IMR-90 (cell line): ENCODE results near the gene GUCY2D.

Source experiments
- BHLHE40 ChIP-seq: fragments of 150-350 bp; IDR thresholded peaks from 2 replicates; pipeline ENCODE4 v1.6.1; 2016; ENCODE audit warnings: mild to moderate bottlenecking, low read depth, low read length
- CEBPB ChIP-seq: IDR thresholded peaks from 2 replicates; pipeline ENCODE4 v1.6.1; 2012; ENCODE audit warnings: low read depth, low read length, improper control_type of control experiment
- FOS ChIP-seq: fragments of 150-350 bp; IDR thresholded peaks from 2 replicates; pipeline ENCODE4 v1.6.1; 2016; ENCODE audit warnings: low read depth, low read length
- MAFK ChIP-seq: IDR thresholded peaks from 2 replicates; pipeline ENCODE4 v1.6.1; 2012; ENCODE audit warnings: low read depth, low read length, improper control_type of control experiment
- MAZ ChIP-seq: IDR thresholded peaks from 2 replicates; pipeline ENCODE4 v1.6.1; 2012; ENCODE audit warnings: low read depth, mild to moderate bottlenecking, low read length, improper control_type of control experiment, moderate library complexity, borderline replicate concordance
- NFE2L2 ChIP-seq: fragments of 150-350 bp; IDR thresholded peaks from 2 replicates; pipeline ENCODE4 v1.6.1; 2016; ENCODE audit warnings: low read depth, mild to moderate bottlenecking, low read length
- POLR2A ChIP-seq: IDR thresholded peaks from 2 replicates; pipeline ENCODE4 v1.6.1; 2012; ENCODE audit warnings: mild to moderate bottlenecking, low read depth, low read length
- RAD21 ChIP-seq: IDR thresholded peaks from 2 replicates; pipeline ENCODE4 v1.6.1; 2012; ENCODE audit warnings: low read length, improper control_type of control experiment
- SMC3 ChIP-seq: fragments of 150-350 bp; IDR thresholded peaks from 2 replicates; pipeline ENCODE4 v1.6.1; 2016; ENCODE audit warnings: low read depth, mild to moderate bottlenecking, antibody characterized with exemption, low read length, moderate library complexity
- TF ChIP-seq, protein P1 (sequence below): fragments of 150-350 bp; IDR thresholded peaks from 2 replicates; pipeline ENCODE4 v1.6.1; 2016; ENCODE audit warnings: low read depth, mild to moderate bottlenecking, low read length, moderate library complexity, borderline replicate concordance
- TF ChIP-seq, protein P2 (sequence below): conservative IDR thresholded peaks from 2 replicates; pipeline ENCODE4 v1.5.1; 2012; ENCODE audit warnings: mild to moderate bottlenecking, low read depth, low read length, improper control_type of control experiment
- TF ChIP-seq, protein P3 (sequence below): fragments of 150-350 bp; IDR thresholded peaks from 2 replicates; pipeline ENCODE4 v1.6.1; 2017; ENCODE audit warnings: mild to moderate bottlenecking, antibody characterized with exemption, low read length, low read depth

- TF ChIP-seq POLR2A: no peak
- TF ChIP-seq MAFK: no peak
- TF ChIP-seq, protein P1, sequence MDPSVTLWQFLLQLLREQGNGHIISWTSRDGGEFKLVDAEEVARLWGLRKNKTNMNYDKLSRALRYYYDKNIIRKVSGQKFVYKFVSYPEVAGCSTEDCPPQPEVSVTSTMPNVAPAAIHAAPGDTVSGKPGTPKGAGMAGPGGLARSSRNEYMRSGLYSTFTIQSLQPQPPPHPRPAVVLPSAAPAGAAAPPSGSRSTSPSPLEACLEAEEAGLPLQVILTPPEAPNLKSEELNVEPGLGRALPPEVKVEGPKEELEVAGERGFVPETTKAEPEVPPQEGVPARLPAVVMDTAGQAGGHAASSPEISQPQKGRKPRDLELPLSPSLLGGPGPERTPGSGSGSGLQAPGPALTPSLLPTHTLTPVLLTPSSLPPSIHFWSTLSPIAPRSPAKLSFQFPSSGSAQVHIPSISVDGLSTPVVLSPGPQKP: no peak
- no peak for TF ChIP-seq FOS
- TF ChIP-seq, protein P2, sequence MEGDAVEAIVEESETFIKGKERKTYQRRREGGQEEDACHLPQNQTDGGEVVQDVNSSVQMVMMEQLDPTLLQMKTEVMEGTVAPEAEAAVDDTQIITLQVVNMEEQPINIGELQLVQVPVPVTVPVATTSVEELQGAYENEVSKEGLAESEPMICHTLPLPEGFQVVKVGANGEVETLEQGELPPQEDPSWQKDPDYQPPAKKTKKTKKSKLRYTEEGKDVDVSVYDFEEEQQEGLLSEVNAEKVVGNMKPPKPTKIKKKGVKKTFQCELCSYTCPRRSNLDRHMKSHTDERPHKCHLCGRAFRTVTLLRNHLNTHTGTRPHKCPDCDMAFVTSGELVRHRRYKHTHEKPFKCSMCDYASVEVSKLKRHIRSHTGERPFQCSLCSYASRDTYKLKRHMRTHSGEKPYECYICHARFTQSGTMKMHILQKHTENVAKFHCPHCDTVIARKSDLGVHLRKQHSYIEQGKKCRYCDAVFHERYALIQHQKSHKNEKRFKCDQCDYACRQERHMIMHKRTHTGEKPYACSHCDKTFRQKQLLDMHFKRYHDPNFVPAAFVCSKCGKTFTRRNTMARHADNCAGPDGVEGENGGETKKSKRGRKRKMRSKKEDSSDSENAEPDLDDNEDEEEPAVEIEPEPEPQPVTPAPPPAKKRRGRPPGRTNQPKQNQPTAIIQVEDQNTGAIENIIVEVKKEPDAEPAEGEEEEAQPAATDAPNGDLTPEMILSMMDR: no peak
- TF ChIP-seq CEBPB: no peak
- TF ChIP-seq SMC3: no peak
- no peak for TF ChIP-seq BHLHE40
- TF ChIP-seq NFE2L2: no peak
- no peak for TF ChIP-seq RAD21
- TF ChIP-seq, protein P3, sequence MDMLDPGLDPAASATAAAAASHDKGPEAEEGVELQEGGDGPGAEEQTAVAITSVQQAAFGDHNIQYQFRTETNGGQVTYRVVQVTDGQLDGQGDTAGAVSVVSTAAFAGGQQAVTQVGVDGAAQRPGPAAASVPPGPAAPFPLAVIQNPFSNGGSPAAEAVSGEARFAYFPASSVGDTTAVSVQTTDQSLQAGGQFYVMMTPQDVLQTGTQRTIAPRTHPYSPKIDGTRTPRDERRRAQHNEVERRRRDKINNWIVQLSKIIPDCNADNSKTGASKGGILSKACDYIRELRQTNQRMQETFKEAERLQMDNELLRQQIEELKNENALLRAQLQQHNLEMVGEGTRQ: no peak
- TF ChIP-seq MAZ: no peak
Measured at GRCh38 chr17:8064561-8065019, 62.2 kb downstream of the GUCY2D start.
